ENCODE data around the gene NEUROG2.

Gene NEUROG2

DNA sequence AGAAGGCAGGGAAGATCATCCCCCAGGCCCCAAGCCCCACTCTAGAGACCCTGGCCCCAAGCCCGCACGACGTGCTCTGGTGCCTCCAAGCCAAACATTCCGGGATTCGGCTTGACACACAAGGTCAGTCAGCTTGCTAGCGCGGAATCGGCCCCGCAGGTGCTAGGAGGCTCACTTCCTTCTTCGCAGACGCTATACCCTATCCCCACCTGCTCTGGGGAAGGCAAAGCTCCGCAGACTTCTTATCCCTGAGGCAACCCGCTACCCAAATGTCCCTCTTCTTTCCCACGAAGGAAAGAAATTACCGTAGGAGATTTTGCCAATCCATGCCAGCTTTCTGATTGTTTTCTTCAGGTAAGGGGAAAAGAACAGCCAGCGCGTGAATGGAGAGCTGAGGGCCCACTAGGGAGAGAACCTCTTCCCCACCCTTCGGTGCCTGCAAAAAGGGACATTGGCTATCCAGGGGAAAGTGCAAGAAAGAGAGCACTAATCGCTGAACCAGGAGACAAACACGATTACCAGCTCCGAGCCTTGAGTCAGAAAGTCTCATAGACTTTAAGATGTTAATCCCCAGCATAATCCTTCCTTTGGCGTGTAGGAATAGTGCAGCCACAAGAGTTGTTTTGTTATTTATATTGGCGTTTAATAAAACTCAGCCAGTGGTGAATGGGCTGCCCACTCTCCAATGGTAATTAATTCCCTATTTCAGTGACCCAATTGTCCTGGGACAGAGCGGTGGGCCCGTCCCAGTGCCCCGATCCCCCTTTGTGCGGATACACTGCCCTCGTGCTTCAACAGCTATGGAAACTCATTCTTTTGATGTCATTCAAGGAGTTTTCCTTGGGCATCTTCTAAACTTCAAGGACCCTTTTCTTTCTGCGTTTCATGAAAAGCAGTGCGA, 5.4 kb upstream of the NEUROG2 start:
- no peak for DNase-seq (ENCODE audit: low spot score)

DNA sequence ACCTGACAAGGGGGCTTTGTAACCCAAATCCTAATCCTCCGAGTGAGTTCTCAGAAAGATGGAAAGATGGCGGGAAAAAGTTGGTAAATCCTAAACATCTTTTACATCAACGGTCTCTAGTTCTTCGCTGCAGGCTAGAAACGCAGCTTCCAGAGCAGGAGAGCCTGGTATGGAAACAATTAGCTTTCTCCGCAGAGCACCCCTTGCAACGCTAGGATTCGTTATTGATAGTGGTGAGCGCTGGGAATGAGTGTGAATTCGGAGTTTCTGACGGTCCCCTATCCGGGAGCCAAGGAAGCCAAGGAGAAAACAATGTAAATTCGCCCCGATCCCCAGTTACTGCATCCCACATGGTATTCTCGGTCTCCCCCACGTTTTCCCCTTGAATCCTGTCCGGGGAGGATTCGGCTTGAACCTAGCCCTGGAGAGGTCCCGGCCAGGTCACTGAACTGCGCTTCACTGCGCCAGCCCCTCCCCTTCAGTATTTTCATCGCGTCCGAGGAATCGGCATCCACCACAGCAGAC, 4.7 kb upstream of the NEUROG2 start:
- no peak for DNase-seq (ENCODE audit: low spot score)

DNA sequence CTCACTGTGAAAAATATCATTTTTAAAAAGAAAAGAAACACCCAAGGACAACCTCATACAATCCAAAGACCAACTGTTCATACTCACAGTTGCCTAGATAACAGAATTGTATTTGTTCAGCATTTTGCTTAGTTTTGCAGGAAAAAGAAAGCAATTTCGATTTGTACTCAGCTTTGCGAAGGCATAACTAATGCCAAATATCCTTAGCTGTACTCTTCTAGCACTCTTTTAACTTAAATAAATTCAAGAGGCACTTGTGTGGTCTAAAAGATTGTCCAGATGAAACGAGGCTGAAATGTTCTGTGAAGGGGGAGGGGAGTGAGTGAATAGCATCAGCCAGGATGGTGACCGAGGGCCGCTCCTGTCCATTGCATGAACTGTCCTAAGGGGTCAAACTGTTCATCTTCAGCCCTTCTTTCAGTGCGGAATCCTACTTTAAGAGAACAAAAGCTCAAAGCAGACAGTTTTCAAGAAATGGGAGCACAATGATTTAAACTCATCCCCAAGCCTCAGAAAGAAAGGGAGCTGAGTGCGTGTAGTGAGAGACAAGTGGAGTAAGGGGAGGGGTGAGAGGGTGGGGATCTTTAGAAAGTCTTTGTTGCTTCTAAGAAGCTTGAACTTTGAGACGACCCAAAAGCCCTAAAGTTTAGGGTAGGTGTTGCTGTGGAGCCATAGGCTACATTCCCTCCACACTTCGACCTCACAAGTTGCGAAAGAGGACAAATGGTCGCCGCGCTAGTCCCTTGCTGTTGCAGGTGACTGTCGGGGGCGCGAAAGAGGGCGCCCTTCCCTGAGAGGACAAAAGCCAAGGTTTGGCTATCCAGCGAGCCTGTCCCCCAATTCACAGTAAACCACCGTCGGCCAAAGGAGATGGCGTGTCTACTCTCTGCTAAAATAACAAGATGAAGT, 4.0 kb upstream of the NEUROG2 start:
- no peak for DNase-seq (ENCODE audit: low spot score)

DNA sequence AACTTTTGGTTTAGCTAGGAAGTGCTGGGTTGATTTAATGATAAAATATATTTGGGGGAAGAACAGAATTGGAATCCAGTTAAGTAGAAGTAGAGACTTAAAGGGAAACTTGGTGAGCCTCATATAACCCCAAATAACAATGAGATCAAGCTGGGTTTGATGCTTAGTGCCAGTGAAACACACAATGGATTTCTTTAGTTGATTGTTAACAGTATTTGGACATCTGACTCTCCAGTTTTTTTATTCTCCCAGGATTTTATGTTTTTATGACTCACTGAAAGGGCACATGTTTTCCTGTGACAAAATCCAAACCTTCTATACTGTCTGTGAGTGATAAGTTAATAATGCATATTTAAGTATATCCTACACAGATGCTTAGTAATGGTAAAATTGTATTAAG, 2.7 kb upstream of the NEUROG2 start:
- no peak for DNase-seq (ENCODE audit: low spot score)

DNA sequence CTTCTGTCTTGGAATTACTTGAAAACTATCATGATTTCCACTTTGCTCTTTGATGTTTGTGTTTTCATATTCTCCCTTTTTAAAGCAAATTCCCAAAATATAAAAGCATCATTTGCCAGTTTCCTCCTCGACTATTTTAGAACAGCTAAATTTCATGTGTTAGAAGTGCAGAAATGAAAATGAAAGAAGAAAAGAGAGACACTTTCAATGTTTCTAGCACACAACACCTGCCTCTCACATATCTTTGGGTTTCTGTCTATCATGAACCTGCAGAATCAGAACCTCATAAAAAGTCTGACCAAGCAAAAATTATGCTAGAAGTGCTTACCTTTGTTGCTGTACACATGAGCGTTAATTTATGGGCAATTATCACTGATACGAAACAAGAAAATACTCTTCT, 1.9 kb upstream of the NEUROG2 start:
- no peak for DNase-seq (ENCODE audit: low spot score)

DNA sequence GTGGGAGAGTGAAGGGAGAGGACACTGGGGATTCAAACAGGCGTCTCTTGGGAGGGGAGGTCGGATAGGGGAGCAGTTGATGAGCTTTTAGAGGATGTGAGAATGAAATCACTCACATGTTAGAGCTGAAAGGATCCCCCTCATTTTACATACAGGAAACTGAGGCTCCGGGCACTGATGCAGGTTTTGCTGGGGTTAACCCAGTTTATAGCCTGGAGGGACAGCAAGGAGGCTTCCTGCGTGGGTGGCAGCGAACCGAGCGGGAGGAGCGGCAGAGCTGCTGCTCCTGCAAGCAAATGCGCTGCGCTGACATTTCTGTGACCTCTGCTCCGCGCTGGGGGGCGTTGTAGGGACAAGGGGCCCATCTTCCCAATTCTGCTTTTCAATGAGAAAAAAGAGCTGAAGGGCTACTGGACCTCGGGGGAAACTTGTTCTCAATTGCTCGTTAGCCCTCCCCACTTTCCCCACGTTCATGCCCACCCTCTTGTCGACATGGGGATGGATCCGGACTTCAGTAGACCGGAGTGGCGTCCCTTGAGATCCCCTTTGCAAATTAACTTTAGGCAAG, 1.2 kb upstream of the NEUROG2 start:
- no peak for DNase-seq (ENCODE audit: low spot score)

DNA sequence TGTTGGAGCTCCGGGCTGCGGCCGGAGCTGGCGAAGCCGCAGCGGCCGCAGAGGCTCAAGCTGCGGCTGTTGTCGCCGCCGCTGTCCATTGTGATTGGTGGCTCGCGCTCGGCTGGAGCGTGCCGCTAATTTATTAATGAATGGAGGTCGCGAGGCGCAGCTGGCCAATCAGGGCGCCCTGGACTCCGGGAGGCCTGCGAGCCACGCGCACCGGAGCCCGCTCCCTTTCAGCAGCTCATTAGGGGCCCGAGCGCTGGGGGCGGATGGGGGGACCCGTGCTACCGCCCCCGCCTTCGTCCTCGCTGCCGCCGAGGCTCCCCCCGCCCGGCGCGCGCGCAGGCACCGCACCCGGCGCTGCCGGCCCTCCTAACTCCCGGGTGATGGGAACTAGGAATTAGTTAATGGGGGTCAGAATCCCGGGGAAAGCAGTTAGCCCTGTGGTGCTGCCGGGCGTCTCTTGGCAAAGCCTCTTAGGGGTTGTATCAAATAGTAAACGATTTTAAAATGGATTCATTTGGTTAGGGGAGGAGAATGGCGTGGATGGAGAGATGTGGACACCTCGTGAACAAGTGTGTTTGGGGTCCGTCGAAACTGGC, 589 bp upstream of the NEUROG2 start:
- DNase-seq (ENCODE audit: low spot score): peak; percentile 75

DNA sequence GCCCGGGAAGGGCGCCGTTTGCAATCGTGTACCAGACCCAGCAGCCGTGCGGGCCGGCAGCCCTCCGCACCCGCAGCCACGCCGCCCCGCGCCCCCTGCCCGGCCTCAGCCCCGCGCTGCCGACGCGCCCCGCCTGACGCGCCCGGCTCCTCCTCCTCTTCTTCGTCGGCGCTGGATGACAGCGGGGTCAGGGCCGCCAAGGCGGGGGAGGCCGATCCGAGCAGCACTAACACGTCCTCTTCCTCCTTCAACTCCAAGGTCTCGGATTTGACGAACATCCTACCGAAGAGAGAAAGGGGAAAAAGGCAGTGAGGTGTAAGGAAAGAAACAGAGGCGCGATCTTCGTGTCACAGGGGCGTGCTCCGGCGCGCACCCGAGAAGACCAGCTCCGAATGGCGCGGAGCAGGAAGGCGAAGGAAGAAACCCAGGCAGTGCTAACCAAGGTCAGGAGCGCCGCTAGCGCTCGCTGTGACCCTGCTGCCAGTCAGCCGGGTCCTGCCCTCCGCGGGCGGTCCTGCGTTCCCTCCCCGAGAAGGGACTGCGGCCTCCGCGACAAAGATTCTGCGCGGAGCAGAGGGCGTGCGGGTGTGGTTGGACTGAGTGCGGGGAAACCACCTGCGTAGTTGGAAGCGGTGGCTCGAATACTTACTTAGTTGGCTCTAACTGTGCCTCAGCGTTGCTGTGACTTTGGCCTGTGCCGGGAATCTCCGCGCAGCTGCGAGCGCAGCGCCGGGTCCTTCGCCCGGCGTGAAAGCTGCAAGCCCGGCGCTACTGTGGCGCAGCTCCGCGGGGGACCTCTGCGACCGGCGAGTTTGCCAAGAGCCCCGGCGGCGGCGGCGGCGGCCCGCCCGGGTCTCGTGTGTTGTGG, 548 bp downstream of the NEUROG2 start:
- peak; percentile 56 for DNase-seq (ENCODE audit: low spot score)

DNA sequence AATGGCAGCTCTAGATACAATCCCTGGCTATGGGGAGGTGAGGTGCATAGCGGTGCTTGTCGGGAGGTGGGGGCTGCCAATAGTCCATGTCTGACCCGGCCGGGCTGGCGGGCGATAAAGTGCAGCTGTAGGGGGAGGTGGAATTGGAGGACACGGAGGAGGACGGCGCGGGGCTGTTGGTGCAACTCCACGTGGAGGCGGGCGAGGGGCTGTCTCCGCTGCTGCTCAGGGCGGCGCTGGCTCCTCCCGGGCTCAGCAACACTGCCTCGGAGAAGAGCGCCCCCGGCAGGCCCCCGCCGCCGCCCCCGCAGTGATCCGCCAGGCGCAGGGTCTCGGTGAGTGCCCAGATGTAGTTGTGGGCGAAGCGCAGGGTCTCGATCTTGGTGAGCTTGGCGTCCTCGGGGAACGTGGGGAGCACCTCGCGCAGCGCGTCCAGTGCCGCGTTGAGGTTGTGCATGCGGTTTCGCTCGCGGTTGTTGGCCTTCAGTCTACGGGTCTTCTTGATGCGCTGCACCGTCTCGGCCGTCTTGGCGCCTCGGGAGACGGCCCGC, 1.3 kb downstream of the NEUROG2 start:
- DNase-seq (ENCODE audit: low spot score): no peak

DNA sequence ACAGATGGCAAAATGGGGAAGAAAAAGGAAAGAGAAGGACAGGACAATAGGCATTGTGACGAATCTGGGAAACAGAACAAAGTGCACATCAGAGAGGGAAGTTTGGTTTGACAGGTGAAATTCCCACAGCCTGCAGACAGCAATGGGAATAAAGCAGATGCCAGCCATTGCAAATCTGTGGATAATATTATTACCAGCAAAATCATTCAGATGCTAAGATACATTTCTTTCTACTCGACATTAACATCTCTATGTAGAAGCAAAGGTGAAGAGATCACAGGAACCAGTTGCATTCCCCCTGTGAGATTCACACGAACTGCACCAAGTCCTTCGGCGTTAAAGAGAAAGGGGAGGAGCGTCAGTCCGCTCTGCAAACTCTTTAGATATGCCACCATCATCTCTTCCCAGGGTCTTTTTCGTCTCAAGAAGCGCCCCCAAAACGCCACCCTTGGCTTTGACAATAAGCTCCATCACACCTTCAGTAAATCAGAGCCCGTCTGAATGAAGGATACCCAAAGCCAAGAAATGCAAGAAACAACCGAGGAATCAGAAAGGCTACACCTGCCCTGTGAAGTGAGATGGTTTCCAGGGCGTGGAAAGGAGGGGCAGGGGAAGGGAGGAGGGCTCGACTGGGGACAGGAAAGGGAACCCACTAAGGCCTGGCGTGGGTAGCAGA, 1.9 kb downstream of the NEUROG2 start:
- no peak for DNase-seq (ENCODE audit: low spot score)

DNA sequence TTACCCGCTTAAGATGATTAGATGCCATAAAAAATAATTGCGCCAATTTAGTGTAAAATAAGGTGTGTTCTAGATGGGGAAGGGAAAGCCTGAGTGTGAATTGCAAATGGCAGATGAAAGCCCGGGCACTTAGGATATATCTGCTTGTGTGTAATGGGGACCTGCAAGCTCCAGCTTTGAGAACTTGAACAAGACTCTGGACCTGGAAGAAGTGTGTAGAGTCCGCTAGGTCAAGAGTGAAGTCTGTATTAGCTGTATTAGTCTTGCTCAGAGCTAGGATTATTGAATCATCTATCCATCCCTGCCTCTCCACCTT, 4.2 kb downstream of the NEUROG2 start:
- no peak for DNase-seq (ENCODE audit: low spot score)

DNA sequence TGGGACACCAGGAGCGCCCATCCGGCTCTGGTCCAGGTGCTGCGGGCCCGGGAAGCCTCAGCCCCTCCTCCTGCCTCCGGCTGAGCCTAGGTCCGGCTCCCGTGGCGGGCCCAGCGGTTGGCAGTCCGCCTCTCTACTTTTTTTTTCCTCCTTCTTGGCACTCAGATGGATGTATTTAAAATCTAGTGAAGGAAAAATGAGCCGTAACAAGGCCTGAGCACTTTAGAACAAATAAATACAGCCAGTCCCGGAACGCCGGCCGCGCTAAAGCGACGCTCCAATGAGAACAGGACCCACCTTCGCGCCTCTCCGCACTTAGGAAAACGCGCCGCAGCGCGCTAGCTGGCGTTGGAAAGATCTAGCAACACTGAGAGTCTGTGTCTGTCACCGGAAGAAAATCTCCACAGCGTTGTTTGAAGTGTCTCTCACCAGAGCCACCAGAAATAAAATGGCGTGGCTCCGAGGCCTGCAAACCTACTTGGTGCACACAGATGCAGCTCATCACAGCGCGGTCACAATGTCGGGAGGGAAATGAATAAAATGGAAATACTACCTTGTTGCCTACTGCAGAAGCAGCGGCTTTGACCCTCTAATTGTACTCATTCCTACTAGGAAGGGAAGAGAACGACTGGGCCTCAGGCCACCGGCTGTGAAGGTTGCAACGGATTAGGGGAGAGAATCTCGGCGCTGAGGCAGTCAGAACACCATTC, 4.7 kb downstream of the NEUROG2 start:
- no peak for DNase-seq (ENCODE audit: low spot score)

DNA sequence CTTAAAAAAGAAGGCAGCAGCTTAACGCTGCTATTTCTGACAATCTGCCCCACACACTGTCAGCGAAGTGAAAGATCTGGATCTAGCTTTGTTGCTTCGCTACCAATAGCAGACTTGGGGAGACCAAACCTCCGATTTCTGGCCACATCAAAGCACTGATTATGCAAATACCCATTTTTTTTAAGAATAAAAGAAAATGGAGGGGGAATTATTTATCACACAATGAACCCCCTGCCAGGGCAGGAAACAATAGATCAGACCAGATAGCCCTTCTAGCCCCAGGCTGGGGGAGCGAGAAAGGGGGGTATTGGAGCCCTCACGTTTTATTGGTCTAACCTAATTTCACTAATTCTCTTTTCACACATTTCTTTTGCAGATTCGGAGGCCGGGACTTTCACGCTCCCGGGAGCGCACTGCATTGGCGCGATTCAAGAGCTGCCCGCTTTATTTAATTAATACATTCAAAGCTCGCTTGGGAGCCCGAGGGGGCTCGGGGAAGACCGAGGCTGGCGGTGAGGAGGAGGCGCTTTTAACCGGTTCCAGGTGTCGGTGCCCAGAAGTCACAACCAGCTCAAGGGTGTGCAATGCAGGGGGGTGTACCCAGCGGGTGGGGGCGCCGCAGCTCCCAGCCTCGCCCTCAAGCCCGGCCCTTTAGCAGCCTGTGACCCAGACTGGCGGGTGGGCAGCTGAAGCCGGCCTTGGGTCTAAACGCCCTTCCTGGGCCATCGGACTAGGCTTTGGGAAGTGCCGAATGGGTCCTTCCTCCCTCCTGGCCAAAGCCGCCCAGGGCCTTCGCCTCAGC, 5.5 kb downstream of the NEUROG2 start:
- no peak for DNase-seq (ENCODE audit: low spot score)

DNA sequence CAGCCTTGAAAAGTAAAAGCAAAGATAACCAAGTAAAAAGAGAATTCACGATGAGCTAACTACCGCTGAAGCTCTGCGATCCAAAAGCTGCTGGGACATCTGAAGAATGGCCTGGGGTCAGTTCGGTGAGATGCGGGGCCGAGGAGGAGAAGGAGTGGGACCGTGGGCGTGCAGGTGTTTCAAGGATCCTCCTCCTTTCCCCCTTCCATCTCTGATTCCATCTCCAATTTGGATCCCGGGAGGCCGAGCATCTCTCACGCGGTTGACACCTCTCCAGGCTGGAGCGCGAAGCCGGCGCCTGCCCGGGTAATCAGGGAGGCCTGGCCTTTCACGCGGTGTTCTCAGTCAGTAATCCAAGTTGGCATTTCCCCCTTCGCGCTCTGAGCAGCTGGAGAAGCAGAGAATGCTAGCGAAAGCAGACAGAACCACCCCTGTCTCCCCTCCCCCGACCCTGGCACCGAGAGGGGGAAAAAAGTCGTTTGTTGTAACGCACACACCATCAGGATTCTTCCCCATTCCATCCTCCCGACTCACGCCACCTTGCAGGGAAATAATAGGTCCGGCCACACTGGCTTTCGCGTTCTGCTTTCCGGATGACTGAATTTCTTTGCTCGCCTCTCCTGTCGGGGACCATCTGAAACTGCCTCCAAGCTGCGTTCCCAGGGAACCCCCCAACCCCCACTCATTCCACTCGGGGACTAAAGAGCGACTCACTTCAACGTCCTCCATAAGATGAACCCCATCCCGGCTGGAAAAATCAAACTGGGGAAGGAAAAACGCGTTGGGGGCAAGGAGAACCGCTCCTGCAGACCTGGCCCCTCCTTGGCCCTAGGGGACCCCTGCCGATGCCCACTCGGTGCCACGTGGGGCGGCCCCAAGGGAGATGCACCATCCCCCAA, 6.5 kb downstream of the NEUROG2 start:
- no peak for DNase-seq (ENCODE audit: low spot score)

DNA sequence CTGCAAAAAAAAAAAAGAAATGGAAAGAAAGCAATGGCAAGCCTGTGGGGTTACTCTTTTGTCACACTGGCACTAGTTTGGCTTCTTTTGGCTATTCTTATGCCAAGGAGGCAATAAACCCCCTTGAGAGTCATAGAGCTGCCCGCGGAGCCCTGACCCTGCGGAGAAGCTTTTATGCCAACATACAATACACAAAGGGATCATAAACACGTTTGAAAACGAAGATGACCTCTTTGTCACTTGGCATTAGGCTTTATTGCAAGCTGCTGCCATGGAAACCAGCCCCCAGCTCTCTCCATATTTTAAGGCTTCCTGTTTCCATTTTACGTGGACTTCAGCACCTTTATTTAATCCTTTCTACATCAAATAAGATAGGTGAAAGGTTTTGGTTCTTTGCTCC, 7.6 kb downstream of the NEUROG2 start:
- DNase-seq (ENCODE audit: low spot score): no peak

DNA sequence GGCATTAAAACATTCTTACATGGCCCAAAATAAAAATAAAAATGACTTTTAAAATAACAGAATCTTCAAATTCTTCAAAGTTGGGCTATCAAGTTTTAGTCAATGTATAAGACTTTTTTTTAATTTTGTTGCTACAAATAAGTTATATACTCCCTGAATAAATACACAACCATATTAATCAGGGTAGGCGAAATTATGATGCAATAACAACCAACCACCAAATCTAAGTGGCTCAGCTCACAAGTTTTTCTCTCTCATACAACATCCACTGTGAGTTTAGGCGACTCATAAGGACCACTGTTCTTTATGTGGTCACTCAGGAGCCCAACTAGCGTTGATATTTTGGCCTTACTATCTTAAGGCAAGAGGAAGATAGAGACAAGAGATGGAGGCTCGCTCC, 11.2 kb downstream of the NEUROG2 start:
- DNase-seq (ENCODE audit: low spot score): no peak

DNA sequence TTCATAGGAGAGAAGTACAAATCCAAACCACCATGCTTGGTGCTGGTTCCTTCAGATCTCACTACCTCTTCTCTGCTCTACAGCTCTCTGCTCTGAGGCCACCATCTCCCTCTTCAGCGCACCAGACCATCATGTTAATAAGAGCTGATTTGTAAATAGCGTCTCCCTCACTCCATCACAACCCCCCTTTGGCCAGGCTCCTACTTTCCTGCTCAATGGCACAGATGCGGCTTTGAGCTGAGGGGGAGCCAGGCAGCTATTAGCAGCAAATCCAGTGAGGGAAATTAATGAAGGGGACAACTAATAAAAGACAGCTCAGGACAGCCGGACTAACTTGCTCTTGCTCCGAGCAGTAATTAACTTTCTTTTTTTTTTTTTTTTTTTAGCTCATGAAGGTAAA, 13.1 kb downstream of the NEUROG2 start:
- DNase-seq (ENCODE audit: low spot score): no peak

DNA sequence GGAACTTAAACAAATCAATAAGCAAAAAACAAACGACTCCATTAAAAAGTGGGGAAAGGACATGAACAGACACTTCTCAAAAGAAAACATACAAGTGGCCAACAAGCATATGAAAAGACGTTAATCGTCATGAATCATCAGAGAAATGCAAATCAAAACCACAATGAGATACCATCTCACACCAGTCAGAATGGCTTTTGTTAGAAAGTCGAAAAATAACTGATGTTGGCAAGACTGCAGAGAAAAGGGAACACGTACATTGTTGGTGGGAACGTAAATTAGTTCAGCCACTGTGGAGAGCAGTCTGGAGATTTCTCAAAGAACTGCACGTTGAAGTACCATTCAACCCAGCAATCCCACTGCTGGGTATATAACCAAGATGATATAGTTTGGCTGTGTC, 23.7 kb downstream of the NEUROG2 start:
- DNase-seq (ENCODE audit: low spot score): no peak
